Left ventricle myocardium inferior (tissue), 1 donor: ENCODE data around the gene NAA25. TPM values are rescaled to one million over a fixed set of nuclear protein-coding genes. Genes with fewer than 3 reads are reported as not detected.

Experiments
- microRNA-seq: library from miRNA; unstranded; fragments of <30 nt; microRNA quantifications from one replicate; pipeline ENCODE4 v1.2.0, GENCODE V29; 2020
- total RNA-seq: library from RNA; stranded (reverse); fragmentation: NEBNext Ultra II Directional; extraction: Animal tissue kit (Norgen Biotek cat#: 25700); gene quantifications from one replicate; pipeline ENCODE4 v1.2.1, GENCODE V29; 2021
- donor health status: DM: no; HTN: yes; CAD: no; lungs with severe emphysema.

NAA25 gene
- total RNA-seq, 1 donor from 2014 or later: 13.7 TPM

Small RNAs within 50 kb of the gene (microRNA-seq; reads per million reads assigned to microRNA genes)
- not detected for gene MIR3657

Other genes with a start within 250 kb of the NAA25 start
- 35.0 TPM for gene TMEM116, start 95.6 kb downstream of the NAA25 start, total RNA-seq
- 49.3 TPM for gene ERP29, start 95.4 kb downstream of the NAA25 start, total RNA-seq
- 19.8 TPM for gene TRAFD1, start 16.8 kb upstream of the NAA25 start, total RNA-seq